GM18505 (cell line): ENCODE results near the gene ADCY9.

Source experiments
- ATAC-seq: cut with Tn5 transposase; IDR thresholded peaks from one replicate; pipeline ENCODE4 v1.9.1; 2021; ENCODE audit not compliant: unreplicated experiment
- POLR2A ChIP-seq: IDR thresholded peaks from 4 replicates; pipeline ENCODE4 v1.6.1; 2011; ENCODE audit warnings: borderline replicate concordance; ENCODE audit not compliant: insufficient read depth, insufficient read length; ENCODE audit errors: extremely low read depth

The ADCY9 gene

GRCh38 chr16:4033951-4034350 lies 82.3 kb downstream of the ADCY9 start:
- ATAC-seq: no peak
- TF ChIP-seq POLR2A: no peak

DNA sequence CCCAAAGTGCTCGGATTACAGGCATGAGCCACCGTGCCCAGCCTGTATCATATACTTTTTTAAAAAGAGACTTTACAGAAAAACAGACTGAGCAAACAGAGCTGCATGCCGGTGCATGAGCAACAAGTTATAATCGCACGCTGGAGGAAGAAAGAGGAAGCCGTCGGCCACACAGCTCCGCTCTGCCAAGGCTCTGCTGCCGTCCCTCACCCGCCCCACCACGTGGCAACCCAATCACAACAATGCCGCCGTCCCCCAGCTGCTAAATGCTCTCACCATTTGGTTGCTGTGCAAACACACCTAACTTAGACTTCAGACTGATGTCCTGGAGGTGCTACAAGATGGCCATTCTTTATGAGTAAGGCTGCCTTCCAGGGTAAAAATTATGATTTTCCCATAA lies 83.5 kb downstream of the ADCY9 start:
- no peak for ATAC-seq
- no peak for TF ChIP-seq POLR2A

DNA sequence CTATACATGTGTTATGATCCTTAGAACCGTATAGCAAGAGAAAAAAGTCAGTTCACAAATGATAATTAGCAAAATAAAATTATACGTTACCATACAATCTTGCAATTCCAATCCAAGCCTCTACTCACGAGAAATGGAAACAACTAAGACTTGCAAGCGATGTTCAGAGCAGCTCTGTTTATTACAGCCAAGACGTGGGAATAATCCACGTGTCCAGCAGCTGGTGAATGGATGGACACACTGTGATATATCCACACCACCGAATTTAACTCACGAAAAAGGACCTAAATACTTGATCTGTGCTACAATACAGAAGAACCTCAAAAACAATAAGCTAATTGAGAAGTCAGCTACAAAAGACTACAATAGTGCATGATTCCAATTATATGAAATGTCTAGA lies 88.1 kb downstream of the ADCY9 start:
- no peak for TF ChIP-seq POLR2A
- no peak for ATAC-seq

DNA sequence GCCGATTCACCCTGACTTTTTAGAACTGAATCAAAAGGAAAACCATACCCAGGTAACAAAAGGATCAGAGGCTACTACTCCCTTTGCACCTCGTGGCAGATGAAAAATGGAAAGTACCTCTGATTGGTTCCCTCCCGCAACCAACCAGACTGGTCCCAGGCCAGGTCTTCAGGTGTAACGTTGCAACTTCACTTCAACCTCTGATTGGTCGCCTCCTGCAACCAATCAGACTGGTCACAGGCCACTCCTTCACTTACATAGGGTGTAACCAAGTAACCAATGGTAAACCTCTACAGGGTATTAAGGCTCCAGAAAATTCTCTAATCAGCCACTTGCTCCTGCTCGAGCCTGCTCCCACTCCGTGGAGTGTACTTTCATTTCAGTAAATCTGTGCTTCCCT lies 89.4 kb downstream of the ADCY9 start:
- TF ChIP-seq POLR2A: no peak
- no peak for ATAC-seq

- no peak for TF ChIP-seq POLR2A
- no peak for ATAC-seq
Observed at GRCh38 chr16:4025428-4025827, 90.8 kb downstream of the ADCY9 start.

GRCh38 chr16:4021916-4022315 lies 94.3 kb downstream of the ADCY9 start:
- no peak for TF ChIP-seq POLR2A

DNA sequence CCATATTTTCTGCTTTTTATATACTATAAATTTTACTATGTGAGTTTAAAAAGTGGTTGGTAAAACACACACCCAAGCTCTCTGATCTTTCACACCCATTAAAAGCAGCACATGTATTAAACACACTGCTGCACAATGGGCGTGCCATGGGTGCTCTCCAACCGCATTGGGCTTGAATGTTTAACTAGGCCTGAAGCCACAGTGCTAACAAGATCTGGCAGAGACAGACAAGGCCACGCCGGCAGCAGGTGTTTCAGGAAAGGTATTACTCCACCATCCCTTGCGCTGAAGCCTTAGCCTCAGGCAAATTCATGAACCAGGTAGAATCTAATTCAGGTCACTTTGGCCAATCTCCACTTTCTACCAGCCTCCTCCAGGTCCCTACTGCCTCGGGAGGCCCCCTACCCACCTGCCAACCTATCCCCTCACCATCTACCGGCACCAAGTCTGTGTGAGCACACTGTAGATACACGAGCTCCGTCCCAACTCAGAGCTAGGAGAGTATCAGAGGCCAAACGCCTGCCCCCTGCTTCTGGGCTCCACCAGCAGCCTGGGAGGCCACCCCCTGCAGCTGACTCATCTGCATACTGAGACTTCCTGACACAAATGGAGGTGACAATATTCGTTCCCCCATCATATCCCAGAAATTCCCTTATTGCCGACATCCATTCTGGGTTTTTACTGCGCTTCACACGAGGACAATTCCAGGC lies 95.0 kb downstream of the ADCY9 start:
- no peak for TF ChIP-seq POLR2A
- ATAC-seq: no peak

More at GRCh38 chr16:4021916-4022315, 94.3 kb downstream of the ADCY9 start:
- ATAC-seq: no peak

DNA sequence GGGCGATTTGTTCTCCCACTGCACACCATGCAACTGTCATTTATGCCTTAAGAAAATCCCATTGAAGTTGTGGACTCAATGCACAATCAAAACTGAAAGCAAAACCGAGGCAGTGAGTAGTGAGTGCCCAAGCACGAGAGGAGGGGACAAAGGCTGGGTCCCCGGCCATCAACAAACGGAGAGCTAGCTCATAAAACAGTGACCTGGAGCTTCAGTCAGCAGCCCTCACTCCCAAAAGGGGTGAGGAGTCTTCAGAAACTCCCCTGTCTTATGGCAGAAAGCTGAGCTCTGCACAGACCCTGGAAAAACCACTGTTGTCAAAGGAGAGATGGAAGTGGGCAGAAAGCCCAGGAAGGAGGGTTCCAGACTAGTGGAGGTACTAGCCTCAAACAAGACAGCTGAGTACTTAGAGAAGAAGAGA lies 96.9 kb downstream of the ADCY9 start:
- no peak for ATAC-seq

GRCh38 chr16:4018391-4018790 lies 97.9 kb downstream of the ADCY9 start:
- TF ChIP-seq POLR2A: no peak
- ATAC-seq: no peak

More for the DNA sequence above, 96.9 kb downstream of the ADCY9 start:
- TF ChIP-seq POLR2A: no peak

DNA sequence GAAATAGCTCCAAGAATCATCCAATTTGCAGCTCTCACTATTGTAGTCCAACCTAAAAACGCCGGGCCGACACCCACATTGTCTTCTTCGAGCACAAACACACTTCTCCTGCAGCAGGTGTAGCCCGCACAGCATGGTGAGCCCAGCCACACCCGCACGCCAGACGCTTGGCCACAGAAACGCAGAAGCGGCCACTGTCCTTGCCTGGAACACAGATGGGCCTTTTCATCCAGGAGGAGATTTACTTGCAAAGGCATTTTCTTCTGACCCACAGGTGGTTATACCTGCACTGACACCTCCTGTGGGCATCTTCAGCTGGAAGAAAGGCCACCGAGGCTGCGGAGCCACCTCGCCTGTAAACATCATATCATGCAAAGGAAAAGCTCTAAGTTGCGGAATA lies 98.4 kb downstream of the ADCY9 start:
- ATAC-seq: no peak
- TF ChIP-seq POLR2A: no peak

GRCh38 chr16:4016658-4017057 lies 99.6 kb downstream of the ADCY9 start:
- no peak for ATAC-seq

GRCh38 chr16:4016005-4016352 lies 100.3 kb downstream of the ADCY9 start:
- no peak for ATAC-seq
- no peak for TF ChIP-seq POLR2A

More at GRCh38 chr16:4016658-4017057, 99.6 kb downstream of the ADCY9 start:
- TF ChIP-seq POLR2A: no peak

GRCh38 chr16:4015275-4016004 lies 100.8 kb downstream of the ADCY9 start:
- no peak for ATAC-seq
- no peak for TF ChIP-seq POLR2A
